Sigmoid colon (tissue), 4 donors: Measurements from ENCODE around the gene PTPN14.
"Not testable (repeated sequence)": the region's sequence is repeated elsewhere in the genome, so short reads cannot be mapped to it uniquely, and the experiment has no call there.

ENCODE experiments used
- EP300 ChIP-seq, 4 donors: sonication (generic); formaldehyde crosslinking; IDR thresholded peaks; one replicate each; pipeline ENCODE4 v1.6.1; 2017; ENCODE audit warnings: antibody characterized with exemption in 4 of 4
- POLR2A ChIP-seq, 2 donors: fragments of 450-650 bp; IDR thresholded peaks; one replicate each; pipeline ENCODE4 v1.6.1; 2016; ENCODE audit warnings: antibody characterized with exemption in 2 of 2, mild to moderate bottlenecking in 2 of 2, moderate library complexity in 2 of 2
- POLR2AphosphoS5 ChIP-seq, 4 donors: sonication (generic); formaldehyde crosslinking; IDR thresholded peaks; one replicate each; pipeline ENCODE4 v1.6.1; 2017; ENCODE audit warnings: antibody characterized with exemption in 4 of 4
- TF ChIP-seq, protein P1 (sequence below), 4 experiments: fragments of 450-650 bp in 3 of 4; fragments of 200-600 bp in 1 of 4; IDR thresholded peaks; one replicate each; pipeline ENCODE4 v1.5.1; 2016 to 2019; ENCODE audit warnings: antibody characterized with exemption in 4 of 4, mild to moderate bottlenecking in 3 of 4, moderate library complexity in 2 of 4

DNA sequence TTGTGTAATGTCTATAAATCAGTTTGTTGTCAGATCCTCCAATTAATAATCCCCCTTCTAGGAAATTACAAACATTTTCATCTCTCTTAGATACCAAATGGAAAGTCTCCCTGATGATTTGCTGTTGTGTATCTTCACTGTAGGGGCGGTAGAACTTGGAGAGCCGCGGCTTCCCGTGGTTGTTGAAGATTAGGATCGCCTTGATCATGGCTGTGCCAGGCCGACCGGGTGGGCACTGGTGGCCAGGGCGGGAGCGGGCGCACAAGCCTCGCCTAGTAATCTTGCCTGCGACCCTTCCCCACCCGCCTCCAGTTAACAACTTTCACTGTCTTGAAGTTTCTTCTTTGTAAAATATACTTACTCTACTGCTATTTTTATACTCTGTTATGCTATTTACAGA is 68.2 kb downstream of the PTPN14 start:
- not testable (repeated sequence) for TF ChIP-seq EP300, POLR2A, POLR2AphosphoS5 (IDR thresholded peaks at IDR 0.05)
- TF ChIP-seq, protein P1, sequence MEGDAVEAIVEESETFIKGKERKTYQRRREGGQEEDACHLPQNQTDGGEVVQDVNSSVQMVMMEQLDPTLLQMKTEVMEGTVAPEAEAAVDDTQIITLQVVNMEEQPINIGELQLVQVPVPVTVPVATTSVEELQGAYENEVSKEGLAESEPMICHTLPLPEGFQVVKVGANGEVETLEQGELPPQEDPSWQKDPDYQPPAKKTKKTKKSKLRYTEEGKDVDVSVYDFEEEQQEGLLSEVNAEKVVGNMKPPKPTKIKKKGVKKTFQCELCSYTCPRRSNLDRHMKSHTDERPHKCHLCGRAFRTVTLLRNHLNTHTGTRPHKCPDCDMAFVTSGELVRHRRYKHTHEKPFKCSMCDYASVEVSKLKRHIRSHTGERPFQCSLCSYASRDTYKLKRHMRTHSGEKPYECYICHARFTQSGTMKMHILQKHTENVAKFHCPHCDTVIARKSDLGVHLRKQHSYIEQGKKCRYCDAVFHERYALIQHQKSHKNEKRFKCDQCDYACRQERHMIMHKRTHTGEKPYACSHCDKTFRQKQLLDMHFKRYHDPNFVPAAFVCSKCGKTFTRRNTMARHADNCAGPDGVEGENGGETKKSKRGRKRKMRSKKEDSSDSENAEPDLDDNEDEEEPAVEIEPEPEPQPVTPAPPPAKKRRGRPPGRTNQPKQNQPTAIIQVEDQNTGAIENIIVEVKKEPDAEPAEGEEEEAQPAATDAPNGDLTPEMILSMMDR (IDR thresholded peaks at IDR 0.05) = not testable (repeated sequence)
